HT1080 (cell line): ENCODE data around the gene GLYAT. TPM values are rescaled to one million over a fixed set of nuclear protein-coding genes. Genes with fewer than 3 reads are reported as not detected.
A peak's percentile ranks its signal among the peaks of the same experiment; 100 is the strongest.
"Not testable (repeated sequence)": the region's sequence is repeated elsewhere in the genome, so short reads cannot be mapped to it uniquely, and the experiment has no call there.

ENCODE experiments used
- DNase-seq: peaks from one replicate; pipeline ENCODE4 v3.0.0-alpha.2; 2015; ENCODE audit warnings: low read depth
- total RNA-seq: library from RNA; depleted of rRNA; stranded (reverse); fragments of >200 nt; shearing (Covaris generic); gene quantifications from 2 replicates; pipeline ENCODE4 v1.2.3, GENCODE V29; 2014

GLYAT gene
- total RNA-seq, 1 experiment from 2014 or later = not detected

GRCh38 chr11:58744988-58745704 is 13.4 kb upstream of the GLYAT start:
- no peak for DNase-seq

DNA sequence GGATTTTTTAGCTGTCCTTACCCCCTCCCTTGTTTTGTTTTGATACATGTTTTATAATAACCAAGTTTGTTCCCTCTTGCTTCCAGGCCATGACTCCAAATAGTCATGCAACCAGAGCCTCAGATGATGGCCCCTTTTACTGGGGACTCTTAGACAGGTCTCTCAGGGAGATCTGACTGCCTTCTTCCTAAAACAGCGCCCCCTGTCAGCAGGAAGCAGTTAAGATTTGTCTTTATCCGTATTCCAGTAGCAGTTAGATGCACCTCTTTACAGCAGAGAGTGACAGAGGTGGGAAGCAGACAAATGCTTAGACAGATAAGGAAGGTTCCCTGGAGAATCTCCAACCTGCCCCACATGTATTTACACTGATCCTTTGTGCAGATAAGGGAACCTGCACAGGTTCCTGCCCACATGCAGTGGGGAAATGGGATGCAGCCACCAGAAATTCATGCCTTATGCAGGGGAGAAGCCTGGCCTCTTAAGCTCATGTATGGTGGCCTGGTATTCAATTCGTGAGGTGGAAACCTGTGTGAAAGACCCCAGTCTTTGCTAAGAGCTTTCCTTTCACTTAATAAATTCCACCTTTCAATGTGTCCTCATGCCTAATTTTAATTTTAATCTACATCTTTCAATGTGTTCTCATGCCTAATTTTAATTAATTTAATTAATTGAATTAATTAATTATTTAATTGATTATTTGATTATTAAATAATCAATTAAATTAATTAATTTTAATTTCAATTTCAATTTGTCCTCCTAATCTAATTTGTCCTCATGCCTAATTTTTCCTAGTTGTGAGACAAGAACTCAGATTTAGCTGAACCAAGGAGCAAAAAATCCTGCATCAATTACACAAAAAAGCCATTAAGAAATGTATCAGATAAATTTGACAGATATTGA is 11.5 kb upstream of the GLYAT start:
- DNase-seq = no peak

GRCh38 chr11:58742140-58742539 is 10.4 kb upstream of the GLYAT start:
- no peak for DNase-seq

- no peak for DNase-seq
Measured at GRCh38 chr11:58741127-58741526, 9.4 kb upstream of the GLYAT start.

DNA sequence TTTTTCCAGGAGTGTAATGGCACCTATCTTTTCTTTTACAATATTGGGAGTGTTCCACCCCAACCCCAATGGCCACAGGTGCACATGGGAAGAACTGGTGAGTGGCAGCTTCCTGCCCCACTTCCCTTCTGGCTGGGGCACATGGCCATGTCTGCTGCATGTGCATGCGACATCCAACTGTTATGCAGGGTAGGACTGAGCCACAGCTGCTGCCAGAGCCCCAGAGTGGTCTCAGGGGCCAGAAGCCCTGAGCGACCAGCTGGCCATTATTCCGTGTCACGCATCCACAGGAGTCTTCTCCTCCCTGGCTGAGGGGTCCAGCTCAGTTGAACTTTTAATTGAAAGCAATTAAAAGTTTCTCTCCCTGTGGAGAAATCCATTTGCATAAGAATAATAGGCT is 8.7 kb upstream of the GLYAT start:
- no peak for DNase-seq

DNA sequence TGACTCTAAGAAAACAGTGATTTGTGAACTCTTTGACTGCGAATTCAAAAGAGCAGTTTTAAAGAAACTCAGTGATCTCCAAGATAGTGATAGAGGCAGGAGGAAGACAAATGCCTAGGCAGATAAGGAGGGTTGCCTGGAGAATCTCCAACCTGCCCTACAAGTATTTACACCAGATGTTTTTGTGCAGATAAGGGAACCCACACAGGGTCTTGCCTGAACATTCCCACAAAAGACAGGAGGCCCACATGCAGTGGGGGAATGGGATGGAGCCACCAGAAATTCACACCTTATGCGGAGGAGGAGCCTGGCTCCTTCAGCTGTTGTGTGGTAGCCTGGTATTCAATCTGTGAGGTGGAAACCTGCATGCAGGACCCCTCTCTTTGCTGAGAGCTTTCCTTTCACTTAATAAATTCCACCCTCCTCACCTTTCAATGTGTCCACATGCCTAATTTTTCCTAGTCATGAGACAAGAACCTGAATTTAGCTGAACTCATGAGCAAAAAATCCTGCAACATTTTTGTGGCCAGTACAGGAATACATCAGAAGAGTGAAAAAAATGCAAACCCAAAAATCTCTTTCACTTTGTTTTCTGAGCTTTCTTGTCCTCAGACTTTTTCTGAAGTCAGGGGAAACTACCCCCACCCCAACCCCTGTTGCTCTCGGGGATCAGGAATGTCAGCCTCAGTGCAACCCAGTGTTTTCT is 8.1 kb upstream of the GLYAT start:
- DNase-seq = peak; percentile 8

DNA sequence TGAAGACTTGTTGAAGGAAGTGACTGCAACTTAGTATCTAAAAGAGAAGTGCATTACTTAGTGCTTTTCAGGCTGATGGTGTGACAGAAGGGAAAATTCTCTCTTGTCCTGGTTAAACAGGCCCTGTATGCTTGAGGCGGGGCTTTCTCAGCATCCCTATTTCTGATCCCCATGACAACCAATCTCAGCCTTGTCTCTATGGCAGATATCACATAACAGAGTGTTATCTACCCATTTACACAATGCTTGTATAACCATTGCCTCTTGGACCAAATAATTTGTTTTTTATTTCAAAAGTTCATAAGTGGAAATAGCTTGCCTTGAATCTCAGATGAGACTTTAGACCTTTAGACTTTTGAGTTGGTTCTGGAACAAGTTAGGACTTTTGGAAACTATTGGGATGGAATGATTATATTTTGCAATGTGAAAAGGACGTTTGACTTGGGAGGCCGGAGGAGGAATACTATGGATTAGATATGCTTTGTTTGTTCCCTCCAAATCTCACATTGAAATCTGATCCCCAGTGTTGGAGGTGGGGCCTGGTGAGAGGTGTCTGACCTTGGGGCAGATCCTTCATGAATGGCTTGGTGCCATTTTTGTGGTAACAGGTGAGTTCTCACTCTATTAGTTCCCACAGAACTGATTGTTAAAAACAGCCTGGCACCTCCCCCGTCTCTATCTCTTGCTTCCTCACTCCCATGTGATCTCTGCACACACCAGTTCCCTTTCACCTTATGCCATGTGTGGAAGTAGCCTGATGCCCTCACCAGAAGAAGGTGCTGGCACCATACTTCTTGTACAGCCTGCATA is 3.1 kb upstream of the GLYAT start:
- no peak for DNase-seq

DNA sequence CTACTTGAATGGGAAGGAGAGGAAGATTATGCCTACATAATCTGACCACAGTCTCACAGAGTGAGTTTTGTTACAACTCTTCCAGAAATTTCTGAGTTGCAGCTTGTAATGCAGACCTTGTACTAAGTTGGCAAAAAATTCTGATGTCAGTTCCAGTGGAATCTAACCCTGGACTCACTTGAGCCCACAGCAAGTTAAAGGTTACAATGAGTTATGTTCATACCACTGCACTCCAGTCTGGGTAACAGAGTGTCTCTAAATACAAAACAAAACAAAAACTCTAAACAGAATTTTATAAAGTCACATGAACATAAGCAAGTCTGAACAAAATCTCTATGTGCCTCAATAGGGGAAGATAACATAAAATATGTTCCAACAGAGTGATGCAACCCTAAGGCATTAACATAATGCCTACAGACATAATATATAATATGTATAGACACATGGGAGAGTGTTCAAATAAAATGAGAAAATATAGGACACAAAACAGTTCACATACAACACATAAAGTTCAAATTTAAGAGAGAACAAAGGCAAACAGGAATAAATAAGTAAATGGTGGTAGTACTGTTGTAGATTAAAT is 1.1 kb downstream of the GLYAT start:
- DNase-seq = no peak

GRCh38 chr11:58727415-58727797 is 4.3 kb downstream of the GLYAT start:
- DNase-seq = no peak

- peak; percentile 6 for DNase-seq
Measured at GRCh38 chr11:58726737-58727414, 4.9 kb downstream of the GLYAT start.

DNA sequence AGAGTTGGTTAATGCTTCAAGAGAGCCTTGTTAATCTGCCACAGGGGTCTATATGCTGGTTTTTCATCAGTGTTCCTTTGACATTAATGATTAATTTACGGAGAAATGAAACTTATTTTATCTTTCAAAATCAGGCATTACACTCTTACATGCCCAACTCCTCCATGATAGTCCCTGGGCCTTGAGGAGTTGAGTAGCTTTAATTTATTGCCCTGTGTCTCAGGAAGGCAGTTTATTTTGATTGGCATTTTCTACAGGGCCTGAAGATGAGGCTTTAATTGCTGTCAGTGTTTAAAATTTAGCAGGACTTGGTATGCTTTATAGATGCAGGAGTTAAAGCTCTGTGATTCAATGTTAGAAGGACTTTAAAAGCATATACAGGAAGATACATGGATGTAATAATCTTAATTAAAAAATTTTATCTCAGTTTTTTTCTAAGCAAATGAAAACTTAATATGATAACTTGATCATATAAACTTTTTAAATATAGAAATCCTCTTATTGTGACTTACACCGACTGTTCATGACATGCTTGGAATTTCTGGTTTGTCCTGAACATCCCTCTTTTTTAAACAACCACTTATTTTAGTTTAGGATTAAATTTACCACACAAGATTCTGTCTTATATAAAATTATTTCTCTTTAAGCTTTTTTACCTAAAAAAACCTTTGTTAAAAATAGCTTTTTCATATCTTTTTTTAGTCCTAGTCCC is 12.2 kb downstream of the GLYAT start:
- no peak for DNase-seq

- no peak for DNase-seq
Measured at GRCh38 chr11:58712531-58712930, 19.2 kb downstream of the GLYAT start.

GRCh38 chr11:58711832-58712231 is 19.9 kb downstream of the GLYAT start:
- DNase-seq = no peak

DNA sequence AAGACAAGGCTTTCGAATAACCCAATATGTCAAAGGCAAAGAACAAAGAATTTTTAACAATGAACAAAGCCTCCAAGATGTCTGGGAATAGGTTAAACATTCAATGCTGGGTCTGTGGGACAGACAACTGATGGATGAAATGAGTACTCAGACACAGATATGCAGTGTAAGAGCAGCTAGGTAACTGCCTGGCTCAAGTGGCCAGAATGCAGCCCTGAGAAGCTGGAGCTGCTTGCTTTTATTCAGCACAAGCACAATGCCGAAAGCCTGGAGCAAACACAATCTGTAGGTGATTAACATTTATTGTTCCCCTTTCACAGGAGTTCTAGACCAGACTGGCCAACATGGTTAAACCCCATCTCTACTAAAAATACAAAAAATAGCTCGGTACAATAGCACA is 24.0 kb downstream of the GLYAT start:
- no peak for DNase-seq

GRCh38 chr11:58696825-58697224 is 34.9 kb downstream of the GLYAT start:
- not testable (repeated sequence) for DNase-seq

- no peak for DNase-seq
Measured at GRCh38 chr11:58693026-58693425, 38.7 kb downstream of the GLYAT start.

DNA sequence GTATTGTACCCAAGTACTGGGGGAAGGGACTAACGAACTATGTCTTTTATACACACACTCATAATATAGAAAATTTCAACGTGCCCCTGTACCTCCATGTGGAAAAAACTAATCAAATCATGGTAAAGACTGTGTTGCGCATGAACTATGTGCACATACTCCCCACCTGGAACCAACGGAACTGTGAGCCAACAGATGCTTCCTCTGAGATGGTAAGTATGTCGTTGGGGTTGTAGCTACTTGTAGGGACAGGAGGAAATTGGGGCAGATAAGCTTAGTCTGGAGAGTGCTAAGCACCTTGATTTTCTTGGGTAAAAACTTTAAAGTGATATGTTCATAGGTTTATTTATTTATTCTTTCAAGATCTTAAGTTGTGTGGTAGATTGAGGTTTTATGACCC is 40.1 kb downstream of the GLYAT start:
- no peak for DNase-seq

- DNase-seq = peak; percentile 79
Measured at GRCh38 chr11:58688789-58689503, 42.8 kb downstream of the GLYAT start.
